Panc1 (cell line): ENCODE results near the gene SLC22A12.

Experiments used
- CTCF ChIP-seq: fragments of 450-650 bp; IDR thresholded peaks from 2 replicates; pipeline ENCODE4 v1.5.1; 2017; ENCODE audit warnings: mild to moderate bottlenecking
- POLR2AphosphoS5 ChIP-seq: IDR thresholded peaks from 2 replicates; pipeline ENCODE4 v1.6.1; 2012; ENCODE audit warnings: mild to moderate bottlenecking, low read depth, low read length, moderate library complexity
- REST ChIP-seq, 2 experiments: IDR thresholded peaks; 2 replicates each; pipeline ENCODE4 v1.6.1; 2011 to 2012; ENCODE audit warnings: low read depth in 2 of 2, control low read depth in 1 of 2, low read length in 1 of 2, mild to moderate bottlenecking in 1 of 2, moderate library complexity in 1 of 2; ENCODE audit not compliant: insufficient read depth in 1 of 2
- SIN3A ChIP-seq: IDR thresholded peaks from 2 replicates; pipeline ENCODE4 v1.6.1; 2012; ENCODE audit warnings: low read depth, mild to moderate bottlenecking, low read length, moderate library complexity, borderline replicate concordance; ENCODE audit not compliant: insufficient read depth

GRCh38 chr11:64597671-64598101 lies 6.7 kb downstream of the SLC22A12 start:
- no peak for TF ChIP-seq CTCF
- TF ChIP-seq POLR2AphosphoS5, result no peak
- no peak for TF ChIP-seq SIN3A
- TF ChIP-seq REST (IDR thresholded peaks at IDR 0.05; ENCODE audit: insufficient read depth in 1 of 2, low read depth in 2 of 2, low read length in 1 of 2), result no peak
